SK-N-SH (cell line): ENCODE results near the gene ATP2B1.

ENCODE experiments used
- CTCF ChIP-seq: fragments of 200-600 bp; sonication (generic); IDR thresholded peaks from 2 replicates; pipeline ENCODE4 v1.6.1; 2017; ENCODE audit warnings: antibody characterized with exemption, mild to moderate bottlenecking, moderate library complexity
- ELF1 ChIP-seq: IDR thresholded peaks from 2 replicates; pipeline ENCODE4 v1.4.0; 2012
- JUND ChIP-seq: IDR thresholded peaks from 2 replicates; pipeline ENCODE4 v1.4.0; 2012
- NFIC ChIP-seq: IDR thresholded peaks from 2 replicates; pipeline ENCODE4 v1.4.0; 2012; ENCODE audit warnings: borderline replicate concordance
- NRF1 ChIP-seq: IDR thresholded peaks from 2 replicates; pipeline ENCODE4 v1.6.1; 2012; ENCODE audit warnings: low read depth, mild to moderate bottlenecking, low read length
- RAD21 ChIP-seq: IDR thresholded peaks from 2 replicates; pipeline ENCODE4 v1.6.1; 2012; ENCODE audit warnings: mild to moderate bottlenecking, low read length
- REST ChIP-seq: IDR thresholded peaks from 2 replicates; pipeline ENCODE4 v1.6.1; 2012; ENCODE audit warnings: mild to moderate bottlenecking, low read depth, low read length, moderate library complexity
- SMC3 ChIP-seq: IDR thresholded peaks from 2 replicates; pipeline ENCODE4 v1.6.1; 2012; ENCODE audit warnings: low read depth, low read length, improper control_type of control experiment
- TAF1 ChIP-seq: IDR thresholded peaks from 2 replicates; pipeline ENCODE4 v1.6.1; 2012; ENCODE audit warnings: low read depth, mild to moderate bottlenecking, low read length, moderate library complexity, borderline replicate concordance
- TCF12 ChIP-seq: IDR thresholded peaks from 2 replicates; pipeline ENCODE4 v1.4.0; 2012
- TEAD4 ChIP-seq: IDR thresholded peaks from 2 replicates; pipeline ENCODE4 v1.4.0; 2012; ENCODE audit warnings: mild to moderate bottlenecking, borderline replicate concordance; ENCODE audit not compliant: insufficient read depth
- USF2 ChIP-seq: fragments of 150-350 bp; IDR thresholded peaks from 2 replicates; pipeline ENCODE4 v1.6.1; 2017; ENCODE audit warnings: antibody characterized with exemption, low read length, low read depth, borderline replicate concordance
- YY1 ChIP-seq: IDR thresholded peaks from 2 replicates; pipeline ENCODE4 v1.4.0; 2012; ENCODE audit warnings: low read depth, mild to moderate bottlenecking
- TF ChIP-seq, protein P1 (sequence below): IDR thresholded peaks from 2 replicates; pipeline ENCODE4 v1.4.0; 2012; ENCODE audit warnings: low read depth, borderline replicate concordance

DNA sequence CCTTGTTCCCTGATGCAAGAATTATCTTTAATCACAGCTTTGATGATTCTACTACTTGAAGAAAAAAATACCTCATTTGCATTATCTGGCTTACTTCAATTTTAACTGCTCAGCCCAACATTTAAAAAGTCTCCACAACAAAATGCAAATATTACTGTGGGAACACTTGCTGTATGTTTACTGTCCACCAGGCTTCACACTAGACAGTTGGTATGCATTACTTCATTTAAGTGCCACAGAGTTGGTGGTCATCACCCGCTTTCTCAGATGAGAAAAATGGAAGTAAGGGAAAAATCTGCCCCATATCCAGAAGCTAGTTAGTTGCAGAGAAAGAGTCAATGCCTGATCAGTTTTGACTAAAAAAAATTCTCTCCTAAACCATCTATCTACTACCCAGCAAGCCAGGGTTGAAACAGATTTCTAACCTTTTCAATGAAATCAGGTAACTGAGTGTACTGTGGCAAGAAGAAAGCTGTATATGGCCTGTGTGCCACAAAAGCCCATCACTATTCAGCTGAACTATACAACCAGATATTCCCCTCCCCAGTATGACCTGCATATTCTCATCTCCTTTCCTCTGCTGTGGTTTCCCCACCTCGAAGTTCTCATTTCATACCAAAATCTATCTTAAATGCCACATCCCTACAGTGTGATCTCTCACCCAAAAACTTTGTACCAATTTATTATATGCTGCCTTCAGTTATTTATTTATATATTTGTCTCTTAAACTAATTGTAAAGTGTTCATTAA, 90.3 kb downstream of the ATP2B1 start:
- TF ChIP-seq SMC3 (no peak), USF2 (no peak), CTCF (no peak), TEAD4 (no peak), REST (no peak), JUND (no peak), YY1 (no peak), NFIC (no peak), TCF12 (no peak), NRF1 (no peak), RAD21 (no peak), TAF1 (no peak), ELF1 (no peak)
- TF ChIP-seq, protein P1, sequence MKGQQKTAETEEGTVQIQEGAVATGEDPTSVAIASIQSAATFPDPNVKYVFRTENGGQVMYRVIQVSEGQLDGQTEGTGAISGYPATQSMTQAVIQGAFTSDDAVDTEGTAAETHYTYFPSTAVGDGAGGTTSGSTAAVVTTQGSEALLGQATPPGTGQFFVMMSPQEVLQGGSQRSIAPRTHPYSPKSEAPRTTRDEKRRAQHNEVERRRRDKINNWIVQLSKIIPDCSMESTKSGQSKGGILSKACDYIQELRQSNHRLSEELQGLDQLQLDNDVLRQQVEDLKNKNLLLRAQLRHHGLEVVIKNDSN: no peak
